Ramos (cell line): Measurements from ENCODE around the gene AUTS2.

Source experiments
- in situ Hi-C: fragments of 300-500 bp; cut with MboI; formaldehyde crosslinking; loops from one replicate; pipeline ENCODE4 v1.14.3; 2022; ENCODE audit warnings: low sequenced_read_pairs; ENCODE audit not compliant: unreplicated experiment

Gene AUTS2

DNA sequence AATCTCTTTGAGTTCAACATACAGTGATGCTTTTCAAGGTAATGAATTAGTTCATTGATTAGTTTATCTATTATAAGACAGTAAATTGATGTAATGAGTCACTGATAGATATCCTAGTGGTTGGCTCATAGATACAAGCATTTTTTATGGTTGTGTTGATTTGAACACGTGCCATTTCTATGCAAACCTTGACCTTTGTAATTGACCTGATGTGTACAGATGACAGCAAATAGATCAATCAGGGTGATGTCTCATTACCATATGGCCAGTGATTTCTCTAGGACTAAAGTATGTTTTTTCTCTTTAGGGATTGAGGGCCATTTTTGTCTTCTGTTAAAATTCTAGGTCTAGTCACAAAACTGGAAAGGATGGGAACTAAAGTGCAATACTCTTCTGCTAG, 773.4 kb downstream of the AUTS2 start:
- in situ Hi-C loops = no loop called here

DNA sequence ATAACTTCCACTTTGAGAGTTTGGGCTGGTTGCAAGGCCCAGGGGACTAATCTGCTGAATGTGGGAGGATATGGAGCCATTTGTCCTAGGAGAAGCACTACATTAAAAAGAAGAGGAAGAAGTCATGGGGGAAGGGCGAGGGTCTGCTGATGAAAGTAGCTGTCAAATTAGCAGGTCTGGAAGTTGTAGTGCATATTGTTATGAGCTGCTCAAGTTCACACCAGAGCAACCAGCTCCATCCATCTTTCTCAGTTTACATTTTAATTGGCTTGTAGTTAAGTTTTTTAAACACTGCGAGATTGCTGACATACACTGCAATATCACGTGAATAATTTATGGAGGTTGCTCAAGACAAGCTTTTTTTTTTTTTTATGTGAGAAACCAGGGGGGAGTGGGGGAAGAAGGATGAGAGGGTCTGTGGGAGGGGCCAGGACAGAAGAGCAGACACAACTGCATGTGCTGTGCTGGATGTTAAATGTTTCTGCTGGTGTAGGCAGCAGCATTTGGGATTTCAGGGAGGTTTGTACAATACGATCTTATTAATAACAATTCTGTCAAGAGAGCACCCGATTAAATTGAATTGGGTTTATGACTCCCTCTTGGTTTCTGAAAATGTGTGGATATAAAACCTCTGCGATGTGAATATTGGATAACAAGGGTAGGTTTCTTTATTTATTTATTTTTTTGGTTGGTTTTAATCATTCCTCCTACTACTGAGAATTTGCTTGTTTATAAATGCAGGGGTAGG, 774.7 kb downstream of the AUTS2 start:
- in situ Hi-C loops = no loop called here

DNA sequence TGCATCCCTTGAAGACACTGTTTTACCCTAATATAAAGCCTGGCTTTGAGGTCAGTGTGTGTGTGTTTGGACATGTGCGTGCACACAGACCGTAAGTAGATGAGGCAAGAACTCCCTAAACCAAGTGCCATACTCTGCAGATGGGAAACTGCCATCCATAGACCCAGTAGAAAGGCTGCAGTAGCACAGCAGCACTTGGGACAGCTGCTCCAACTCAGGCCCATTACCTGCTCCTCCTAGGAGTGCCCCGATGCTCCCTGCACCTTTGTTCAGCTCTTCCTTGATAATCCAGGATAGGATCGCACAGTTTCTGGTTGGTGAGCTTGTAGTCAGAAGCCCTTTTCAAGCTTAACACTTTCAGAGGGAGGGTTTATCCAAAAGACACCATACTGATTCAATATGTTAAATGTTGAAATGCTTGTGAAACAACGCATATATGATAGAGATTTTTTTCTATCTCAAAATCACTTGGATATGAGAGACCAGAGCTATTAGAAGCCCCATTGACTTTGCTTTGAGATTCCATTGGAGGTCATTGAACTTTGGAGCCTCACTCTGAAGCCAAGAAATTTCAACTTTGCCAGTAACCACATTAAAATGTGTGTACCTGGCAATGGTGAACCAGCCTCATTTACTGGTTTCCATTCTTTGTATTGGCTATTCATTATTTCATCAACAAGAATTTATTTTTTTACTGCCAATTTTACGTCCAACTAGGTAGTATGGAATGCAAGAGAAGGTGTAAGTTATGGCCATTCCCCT, 776.7 kb downstream of the AUTS2 start:
- in situ Hi-C loops = no loop called here

DNA sequence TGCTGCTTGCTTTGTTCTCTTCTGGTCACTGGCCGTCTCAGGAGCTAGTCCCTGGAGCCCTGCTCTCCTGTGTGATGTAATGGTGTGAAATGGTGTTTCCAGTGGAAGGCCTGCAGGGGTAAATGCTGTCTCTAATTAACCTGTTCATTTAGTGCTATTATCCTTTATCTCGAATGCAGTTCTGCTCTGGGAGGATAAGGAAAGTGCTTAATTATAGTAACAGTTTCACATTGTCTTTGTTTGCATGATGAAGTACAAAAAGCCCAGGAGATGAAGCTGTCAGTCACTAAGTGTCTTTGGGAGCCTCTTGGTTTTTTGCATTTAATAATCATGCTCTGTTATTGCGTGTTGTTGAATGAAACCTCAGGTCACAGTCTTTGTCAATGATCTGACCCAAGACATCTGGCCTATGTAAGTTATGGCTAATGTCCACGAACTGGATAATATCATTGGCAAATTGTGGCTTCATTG, 778.3 kb downstream of the AUTS2 start:
- in situ Hi-C loops = no loop called here

DNA sequence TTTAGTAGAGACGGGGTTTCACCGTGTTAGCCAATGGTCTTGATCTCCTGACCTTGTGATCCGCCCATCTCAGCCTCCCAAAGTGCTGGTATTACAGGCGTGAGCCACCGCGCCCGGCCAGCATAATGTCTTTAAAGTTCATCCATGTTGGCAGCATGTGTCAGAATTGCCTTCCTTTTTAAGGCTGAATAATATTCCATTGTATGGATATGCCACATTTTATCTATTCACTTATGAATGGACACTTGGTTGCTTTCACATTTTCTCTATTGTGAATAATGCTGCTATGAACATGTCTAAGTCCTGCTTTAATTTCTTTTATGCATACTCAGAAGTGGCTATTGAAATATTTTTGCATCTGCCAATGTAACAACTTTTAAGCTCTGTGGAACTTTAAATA, 779.7 kb downstream of the AUTS2 start:
- in situ Hi-C loops = no loop called here

DNA sequence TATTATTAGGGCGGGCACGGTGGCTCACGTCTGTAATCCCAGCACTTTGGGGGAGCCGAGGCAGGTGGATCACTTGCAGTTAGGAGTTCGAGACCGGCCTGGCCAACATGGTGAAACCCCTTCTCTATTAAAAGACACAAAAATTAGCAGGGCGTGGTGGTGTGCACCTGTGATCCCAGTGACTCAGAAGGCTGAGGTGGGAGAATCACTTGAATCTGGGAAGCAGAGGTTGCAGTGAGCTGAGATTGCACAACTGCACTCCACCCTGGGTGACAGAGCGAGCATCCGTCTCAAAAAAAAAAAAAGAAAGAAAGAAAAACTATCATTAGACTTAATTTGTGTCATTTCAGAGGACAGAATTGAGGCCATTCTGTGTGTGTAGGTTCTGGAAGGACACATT, 780.9 kb downstream of the AUTS2 start:
- in situ Hi-C loops = no loop called here

DNA sequence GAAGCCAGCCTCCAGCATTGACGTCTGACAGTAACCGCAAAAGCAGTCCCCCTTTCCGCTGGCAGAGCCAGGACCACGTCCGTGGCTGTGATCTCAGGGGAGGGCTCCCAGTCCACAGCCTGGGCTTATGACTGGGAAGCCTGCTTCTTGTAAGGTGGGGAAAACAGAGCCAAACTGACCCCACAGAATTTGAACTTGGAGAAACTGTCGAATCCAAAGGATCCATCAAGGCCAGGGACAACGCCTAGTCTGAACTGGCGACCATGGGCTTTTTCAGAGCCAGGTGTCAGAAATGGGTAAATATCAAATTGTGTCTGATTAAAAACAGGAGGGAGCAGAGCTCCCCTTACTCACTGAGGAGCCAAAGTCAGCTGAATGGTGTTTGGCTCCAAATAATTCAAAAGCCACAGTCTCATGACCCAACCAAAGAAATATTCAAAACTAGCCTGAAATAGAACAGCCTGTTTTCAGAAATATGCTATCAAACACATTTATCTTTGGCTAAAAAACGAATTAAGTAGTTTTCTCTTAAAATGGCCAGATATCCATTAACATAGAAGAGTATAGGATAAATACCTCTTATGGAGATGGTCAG, 782.2 kb downstream of the AUTS2 start:
- in situ Hi-C loops = no loop called here

DNA sequence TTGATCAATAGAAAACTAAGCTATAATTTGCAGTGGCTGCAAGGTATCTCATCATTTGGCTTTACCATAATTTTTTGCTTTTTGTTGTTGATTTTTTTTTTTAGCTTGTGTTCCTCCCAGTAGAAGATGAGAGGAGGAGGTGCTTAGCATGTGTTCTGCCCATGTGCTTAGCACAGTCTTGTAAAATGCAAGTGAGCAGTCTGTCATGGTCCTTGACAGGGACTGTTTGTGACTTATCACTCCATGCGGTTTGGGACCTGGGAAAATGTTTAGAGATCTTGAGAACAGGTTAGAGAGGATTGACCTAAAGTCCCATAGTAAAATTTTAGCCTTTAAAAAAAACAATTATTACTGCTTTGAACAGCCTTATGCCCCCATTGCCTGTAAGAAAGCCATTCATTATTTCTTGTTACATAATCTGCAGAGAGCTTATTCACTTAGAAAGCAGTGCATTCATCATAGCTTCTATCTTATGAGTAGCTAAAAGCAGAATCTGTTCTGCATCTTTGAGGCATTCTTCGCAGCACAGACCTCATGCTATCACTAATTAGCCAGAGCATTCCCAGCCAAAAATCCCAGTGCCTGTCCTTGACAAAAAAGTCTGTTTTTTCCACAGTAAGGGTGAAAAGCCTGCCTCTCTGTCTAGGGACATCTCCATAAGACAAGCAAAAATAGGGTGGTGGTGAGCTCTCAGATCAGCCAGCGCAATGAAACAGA, 784.9 kb downstream of the AUTS2 start:
- in situ Hi-C loops = no loop called here

DNA sequence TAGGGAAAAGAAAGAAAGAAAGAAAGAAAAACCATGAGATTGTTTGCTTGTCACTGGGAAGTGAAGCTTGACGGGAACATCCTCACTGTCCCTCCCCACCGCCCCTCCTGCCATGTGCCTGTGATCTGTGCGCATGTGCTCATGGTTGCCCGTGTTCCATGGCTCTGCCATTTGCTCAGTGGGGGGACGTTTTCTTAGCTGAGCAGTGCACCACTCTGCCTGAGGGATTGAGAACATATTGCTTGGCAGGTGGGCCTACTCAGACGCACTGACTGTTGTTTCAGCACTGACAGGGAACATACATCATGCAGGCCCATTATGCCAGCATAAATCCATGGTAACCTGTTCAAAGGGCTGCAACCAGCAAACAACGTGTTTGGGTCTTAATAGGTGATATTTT, 785.7 kb downstream of the AUTS2 start:
- in situ Hi-C loops = no loop called here

DNA sequence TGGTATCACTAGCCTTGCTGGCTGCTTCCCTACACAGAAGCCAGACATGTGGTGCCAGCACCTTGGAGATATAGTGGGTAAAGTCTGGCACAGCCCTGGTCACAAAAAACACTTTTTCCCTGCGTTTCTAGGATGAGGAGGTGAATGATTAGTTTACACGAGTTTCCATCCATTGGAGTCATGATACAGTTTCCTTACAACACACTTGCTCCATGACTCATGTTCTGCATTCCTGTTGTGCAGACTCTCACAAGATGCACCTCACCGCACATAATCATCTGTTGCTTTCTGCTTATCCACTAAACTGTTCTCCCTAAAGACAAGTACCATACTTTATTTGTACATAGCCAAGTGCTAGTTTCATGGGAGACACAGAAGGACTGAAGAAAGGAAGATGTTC, 786.6 kb downstream of the AUTS2 start:
- in situ Hi-C loops = no loop called here

DNA sequence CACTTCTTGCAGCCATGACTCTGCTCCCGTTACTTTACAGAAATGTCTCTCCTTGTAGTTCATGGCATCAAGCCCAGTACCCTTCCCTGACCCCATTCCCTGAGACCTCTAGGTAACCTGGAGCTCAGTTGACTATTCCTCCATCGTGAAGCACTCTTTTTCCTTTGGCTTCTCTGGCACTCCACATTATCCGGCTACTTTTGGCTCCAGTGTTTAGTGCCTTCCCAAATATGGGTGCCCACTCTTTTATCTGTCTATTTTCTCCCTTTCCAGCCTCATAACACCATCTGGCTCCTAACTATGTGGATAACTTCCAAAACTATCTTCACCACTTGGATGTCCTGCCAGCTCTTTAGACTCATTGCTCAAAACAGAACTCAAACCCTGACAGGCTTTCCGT, 788.9 kb downstream of the AUTS2 start:
- in situ Hi-C loops = no loop called here

DNA sequence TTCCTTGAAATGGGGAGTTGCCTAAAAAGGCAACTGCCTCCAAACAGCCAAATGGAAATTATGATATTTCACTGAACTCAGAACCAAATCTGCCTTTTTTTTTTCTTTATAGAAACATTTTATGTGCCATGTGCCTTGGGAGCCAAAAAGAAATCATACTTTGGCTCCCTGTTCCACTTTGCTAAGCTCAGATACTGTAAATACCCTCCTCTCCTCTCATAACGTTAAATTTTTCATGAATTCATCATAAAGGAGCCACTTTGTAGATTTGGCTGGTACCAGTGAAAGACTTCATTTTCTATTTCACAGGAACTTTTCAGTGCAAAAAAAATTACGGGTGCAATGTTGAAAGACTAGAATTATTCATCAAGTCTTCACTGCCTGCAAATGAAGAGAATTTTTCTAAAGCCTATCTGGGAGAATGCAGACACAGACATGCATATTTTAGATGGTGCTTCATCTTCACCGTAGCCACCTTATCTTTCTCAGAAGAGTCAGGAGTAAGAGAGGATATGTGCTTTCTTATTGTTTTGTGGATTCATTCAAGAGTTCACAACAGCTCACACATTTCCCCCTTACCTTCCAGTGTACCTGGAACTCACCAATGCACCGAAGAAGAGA, 791.4 kb downstream of the AUTS2 start:
- in situ Hi-C loops = no loop called here

DNA sequence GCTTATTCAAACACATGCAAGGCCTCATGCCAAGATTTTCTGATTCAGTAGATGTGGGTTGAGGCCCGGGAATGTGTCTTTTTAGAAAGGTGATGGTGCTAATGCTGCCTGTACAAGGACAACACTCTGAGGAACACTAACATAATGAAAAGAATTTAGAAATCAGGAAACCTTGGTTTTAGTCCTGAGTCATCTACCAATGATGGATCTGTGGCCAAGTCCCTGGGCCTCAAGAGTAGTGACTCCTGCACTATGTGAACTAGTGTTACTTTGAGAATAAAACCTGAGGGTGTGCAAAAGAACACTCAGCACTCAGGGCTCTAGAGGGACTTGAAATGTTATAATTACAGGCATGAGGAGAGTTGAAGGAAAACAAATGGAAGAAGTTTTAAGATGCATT, 792.0 kb downstream of the AUTS2 start:
- in situ Hi-C loops = no loop called here

DNA sequence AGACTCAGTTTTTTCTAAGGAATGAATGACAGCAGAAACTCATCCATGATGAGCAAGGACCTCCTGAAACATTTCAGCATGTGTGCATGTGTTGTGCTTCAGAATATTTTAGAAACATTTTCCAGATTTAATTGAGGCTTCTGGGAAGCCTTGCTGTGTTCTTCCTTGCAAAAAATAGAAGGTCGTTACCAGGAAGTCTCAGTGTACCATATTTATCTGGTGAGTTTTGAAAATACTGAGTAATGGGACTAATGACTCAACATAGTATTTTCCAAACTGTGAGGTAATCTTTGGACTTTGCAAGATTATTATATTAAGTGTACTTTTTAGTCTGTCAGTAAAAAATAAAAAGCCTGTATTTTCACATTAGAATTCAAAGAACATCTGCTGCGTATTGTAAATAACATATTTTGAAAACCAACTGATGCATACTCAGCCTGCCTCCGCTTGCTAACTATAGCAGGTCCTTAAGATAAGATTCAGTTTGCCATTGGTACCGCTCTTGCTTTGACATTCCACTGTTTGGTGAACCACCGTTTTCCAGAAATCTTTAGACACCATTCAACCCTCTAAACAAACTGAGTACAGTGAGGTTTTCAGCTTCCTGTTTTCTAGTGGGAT, 794.1 kb downstream of the AUTS2 start:
- in situ Hi-C loops = no loop called here

DNA sequence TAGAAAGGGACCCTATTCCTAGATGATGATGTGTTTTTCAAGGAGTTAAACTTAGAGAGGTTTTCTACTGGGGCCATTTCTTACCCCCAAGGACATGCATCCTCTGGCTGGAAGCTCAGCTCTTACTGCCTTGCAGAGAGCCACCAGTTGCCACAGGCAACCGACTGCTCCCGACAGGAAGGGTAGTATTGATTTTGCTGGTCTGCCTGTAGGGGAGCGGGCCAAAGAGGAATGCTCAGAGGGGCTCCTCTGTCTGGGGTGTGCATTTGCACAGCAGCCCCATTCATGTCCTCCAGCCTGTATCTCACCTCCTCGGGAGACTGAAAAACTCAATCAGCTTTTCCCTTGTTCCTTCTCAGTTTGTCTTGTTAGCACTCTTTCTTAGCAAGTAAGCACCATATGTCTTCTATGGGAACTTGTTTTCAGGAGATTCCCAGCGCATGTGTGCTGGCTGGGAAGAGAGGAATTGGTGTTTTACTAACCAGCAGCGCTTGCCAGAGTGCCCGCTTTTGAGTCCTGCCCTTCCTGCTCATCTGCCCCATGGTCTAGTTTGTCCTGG, 794.7 kb downstream of the AUTS2 start:
- in situ Hi-C loops = no loop called here

DNA sequence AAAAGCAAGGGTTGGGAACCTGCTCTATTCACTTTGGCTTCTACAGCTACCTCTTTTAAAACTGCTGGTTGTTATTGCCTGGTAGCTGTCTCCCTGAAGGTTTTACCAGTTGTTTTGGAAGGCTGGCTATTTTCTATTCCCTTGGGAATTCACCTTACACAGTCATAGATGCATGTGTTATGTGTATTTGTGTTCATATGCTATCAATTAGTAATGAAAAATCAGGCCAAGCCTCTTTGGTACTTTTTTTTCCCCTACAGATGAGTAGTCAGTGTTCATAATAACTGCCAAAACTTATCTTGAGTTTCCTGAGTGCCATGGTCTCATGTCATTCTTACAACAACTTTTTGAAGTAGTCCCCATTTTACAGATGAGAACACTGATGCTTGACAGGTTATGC, 795.7 kb downstream of the AUTS2 start:
- in situ Hi-C loops = no loop called here

DNA sequence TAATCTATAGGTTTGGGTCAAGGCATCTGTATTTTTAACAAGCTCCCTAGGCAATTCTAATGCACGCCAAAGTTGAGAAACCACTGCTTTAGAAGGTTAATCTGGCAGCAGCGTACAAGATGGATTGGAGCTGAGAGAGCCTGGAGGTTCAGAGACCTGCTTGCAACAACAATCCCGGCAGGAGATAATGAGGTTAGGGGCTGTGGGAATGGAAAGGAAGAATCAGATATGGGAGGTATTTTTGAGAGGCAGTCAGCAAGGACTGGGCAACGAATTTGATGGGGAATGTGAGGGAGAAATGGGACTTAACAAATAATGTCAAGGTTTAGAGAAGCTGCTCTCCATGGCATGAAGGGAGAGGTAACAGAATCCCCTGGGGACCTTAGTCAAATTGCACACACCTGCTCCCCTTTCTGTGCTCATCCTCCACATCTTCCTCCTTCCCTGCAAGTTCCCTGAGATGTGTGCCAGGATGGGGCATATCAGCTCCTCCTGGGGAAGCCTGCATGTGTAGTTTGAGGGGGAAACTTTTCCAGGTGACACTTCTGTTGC, 802.6 kb downstream of the AUTS2 start:
- in situ Hi-C loops = no loop called here

DNA sequence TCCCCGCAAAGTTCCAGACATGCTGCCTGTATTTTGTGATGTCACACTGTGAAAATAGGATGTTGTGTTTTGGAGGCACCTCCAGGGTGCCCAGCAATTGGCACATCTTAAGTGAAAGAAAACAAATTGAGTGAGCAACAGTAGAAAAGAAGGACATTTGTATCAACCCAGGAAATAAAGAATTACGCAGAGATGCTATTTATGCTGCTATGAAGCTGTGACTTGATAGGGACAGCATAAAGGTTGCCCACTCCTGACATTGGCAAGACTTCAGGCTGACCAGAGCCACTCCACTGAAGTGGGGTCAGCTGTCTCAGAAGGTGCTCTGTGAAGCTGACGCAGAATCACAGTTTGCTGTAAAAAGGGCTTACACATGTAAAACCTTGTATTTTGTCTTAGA, 803.8 kb downstream of the AUTS2 start:
- in situ Hi-C loops = no loop called here

DNA sequence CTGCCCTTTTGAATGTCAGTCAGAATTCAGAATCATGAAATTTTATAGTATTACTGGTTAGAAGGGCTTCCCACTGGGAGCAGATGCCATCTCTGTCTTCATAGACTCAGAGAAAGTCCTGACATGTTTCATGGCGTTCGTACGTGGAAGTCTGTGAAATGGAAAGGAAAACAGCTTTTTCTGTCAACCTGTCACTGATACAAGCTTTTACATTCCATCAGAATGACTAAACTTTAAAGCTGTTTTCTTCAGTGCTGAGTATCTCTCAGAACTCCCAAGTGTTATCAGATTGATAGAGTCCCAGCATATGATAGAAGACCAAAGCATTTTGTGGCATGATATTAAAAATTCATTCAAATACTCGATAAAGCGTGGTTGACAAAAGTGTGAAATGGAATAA, 807.0 kb downstream of the AUTS2 start:
- in situ Hi-C loops = no loop called here
